PC-3 (cell line): Measurements from ENCODE around the gene POLR2E. TPM values are rescaled to one million over a fixed set of nuclear protein-coding genes. Genes with fewer than 3 reads are reported as not detected.

Experiments used
- ATAC-seq: fragments of 200-7000 bp; cut with Tn5 transposase; 2 replicates; pipeline ENCODE4 v1.9.1; 2020; ENCODE audit warnings: mild to moderate bottlenecking, moderate library complexity
- BruUV-seq: library from RNA; stranded (reverse); fragments of 400-500 nt; replicated peaks from 2 replicates; lab custom pipeline; 2021; lab: Mats Ljungman, UMichigan
- CTCF ChIA-PET: fragments of 300-600 bp; sonication (Branson Sonifier 250); formaldehyde crosslinking; loops from one replicate; lab custom pipeline; 2022; ENCODE audit warnings: antibody characterized with exemption; lab: Charles Lee
- POLR2A ChIA-PET: fragments of 300-600 bp; sonication (Branson Sonifier 250); formaldehyde crosslinking; loops from one replicate; lab custom pipeline; 2022; ENCODE audit warnings: antibody characterized with exemption; ENCODE audit not compliant: unreplicated experiment; lab: Charles Lee
- DNase-seq: peaks from one replicate; pipeline ENCODE4 v3.0.0-alpha.2; 2015
- H2AFZ ChIP-seq: fragments of 300-600 bp; sonication (generic); 2 replicates; pipeline ENCODE4 v1.6.0; 2016; ENCODE audit warnings: antibody characterized with exemption, low read length
- H3F3A ChIP-seq: fragments of 300-600 bp; sonication (generic); one replicate; pipeline ENCODE4 v1.6.0; 2017; ENCODE audit warnings: antibody characterized with exemption, low read length, control low read depth, mild to moderate bottlenecking; ENCODE audit not compliant: unreplicated experiment
- H3K27ac ChIP-seq: fragments of 300-600 bp; sonication (generic); 2 replicates; pipeline ENCODE4 v1.5.1; 2016; ENCODE audit warnings: mild to moderate bottlenecking, low read length
- H3K27me3 ChIP-seq: fragments of 300-600 bp; sonication (generic); 2 replicates; pipeline ENCODE4 v1.6.1; 2016; ENCODE audit warnings: low read length, mixed read lengths
- H3K36me3 ChIP-seq: fragments of 300-600 bp; sonication (generic); 2 replicates; pipeline ENCODE4 v1.6.1; 2016; ENCODE audit warnings: low read depth, mixed run types, low read length, mixed read lengths
- H3K4me1 ChIP-seq: fragments of 300-600 bp; sonication (generic); 2 replicates; pipeline ENCODE4 v1.5.1; 2016; ENCODE audit warnings: low read length; ENCODE audit not compliant: insufficient read depth
- H3K4me2 ChIP-seq: fragments of 300-600 bp; sonication (generic); 2 replicates; pipeline ENCODE4 v1.6.0; 2016; ENCODE audit warnings: low read length
- H3K4me3 ChIP-seq: fragments of 300-600 bp; sonication (generic); 2 replicates; pipeline ENCODE4 v1.5.1; 2016; ENCODE audit warnings: mild to moderate bottlenecking, low read length, mixed read lengths
- H3K79me2 ChIP-seq: fragments of 300-600 bp; sonication (generic); 2 replicates; pipeline ENCODE4 v1.6.1; 2017; ENCODE audit warnings: low read length, mixed read lengths
- H3K9ac ChIP-seq: fragments of 300-600 bp; sonication (generic); 2 replicates; pipeline ENCODE4 v1.6.0; 2016; ENCODE audit warnings: mild to moderate bottlenecking, low read length
- H3K9me2 ChIP-seq: fragments of 300-600 bp; sonication (generic); replicated peaks from 2 replicates; pipeline ENCODE4 v1.6.1; 2016; ENCODE audit warnings: mixed run types, low read length, mixed read lengths
- H3K9me3 ChIP-seq: fragments of 300-600 bp; sonication (generic); 2 replicates; pipeline ENCODE4 v1.6.1; 2016; ENCODE audit warnings: low read length, mixed read lengths
- H4K20me1 ChIP-seq: fragments of 300-600 bp; sonication (generic); 2 replicates; pipeline ENCODE4 v1.6.1; 2016; ENCODE audit warnings: low read length, mixed read lengths
- CTCF ChIP-seq: fragments of 300-600 bp; sonication (generic); conservative IDR thresholded peaks from 2 replicates; pipeline ENCODE4 v1.5.1; 2017; ENCODE audit warnings: antibody characterized with exemption, low read depth, mild to moderate bottlenecking, low read length
- EZH2 ChIP-seq: fragments of 300-600 bp; sonication (generic); IDR thresholded peaks from one replicate; pipeline ENCODE4 v1.6.1; 2017; ENCODE audit warnings: antibody characterized with exemption, mild to moderate bottlenecking, low read length; ENCODE audit not compliant: unreplicated experiment
- EZH2phosphoT487 ChIP-seq: fragments of 300-600 bp; sonication (generic); IDR thresholded peaks from 2 replicates; pipeline ENCODE4 v1.6.1; 2018; ENCODE audit warnings: mild to moderate bottlenecking, antibody characterized with exemption, low read length, borderline replicate concordance
- intact Hi-C: fragments of 100-400 bp; cut with micrococcal nuclease; formaldehyde crosslinking; loops from 2 replicates; pipeline ENCODE4 v1.9.0; 2023
- total RNA-seq: library from RNA; depleted of rRNA; stranded (reverse); fragments of >200 nt; gene quantifications from 2 replicates; pipeline ENCODE4 v1.2.3, GENCODE V29; 2014; rRNA removed

POLR2E gene
- total RNA-seq, 1 experiment from 2014 or later, result 375 TPM

GRCh38 chr19:1037621-1038064 is 57.5 kb downstream of the POLR2E start:
- intact Hi-C loops, result no loop called here
- Histone ChIP-seq H3F3A (no peaks in the 10 kb centered on the region), H3K79me2 (no peaks in the 10 kb centered on the region), H2AFZ (no peak overlapping the region), H3K4me2 (no peak overlapping the region), H3K9ac (no peak overlapping the region), H4K20me1 (no peaks in the 10 kb centered on the region), H3K27me3 (no peaks in the 10 kb centered on the region), H3K9me2 (no peaks in the 10 kb centered on the region), H3K4me3 (no peak overlapping the region), H3K27ac (no peak overlapping the region), H3K9me3 (no peaks in the 10 kb centered on the region), H3K36me3 (no peaks in the 10 kb centered on the region; the same call in 1 of the 2 replicates), H3K4me1 (peaks cover 16% of the 10 kb centered on the region; the same call in 1 of the 2 replicates)
- ATAC-seq (no peak), DNase-seq (no peak)
- ChIA-PET CTCF (no interaction called here), POLR2A (interaction anchor here (0.6 kb wide), 1 partner anchor 201 kb away, joined by 4 read pairs; no protein-coding TSS in a partner anchor)
- BruUV-seq, result no TSS peak
- TF ChIP-seq EZH2phosphoT487 (no peak), EZH2 (no peak), CTCF (no peak)

Other genes starting within 250 kb of the POLR2E start
- gene ELANE, start 243.1 kb downstream of the POLR2E start, total RNA-seq, result not detected in 2 replicates
- gene CFD, start 235.7 kb downstream of the POLR2E start, total RNA-seq, result 22.4 and 38.0 TPM in 2 replicates
- 25.9 and 41.6 TPM in 2 replicates for gene MED16, start 202.2 kb downstream of the POLR2E start, total RNA-seq
- gene RNU6-9, start 201.9 kb downstream of the POLR2E start, total RNA-seq, result not detected in 2 replicates
- gene R3HDM4, start 182.2 kb downstream of the POLR2E start, total RNA-seq, result 34.0 and 44.9 TPM in 2 replicates
- 1.2 and 3.9 TPM in 2 replicates for gene KISS1R, start 178.0 kb downstream of the POLR2E start, total RNA-seq
- 5.6 and 13.9 TPM in 2 replicates for gene ARID3A, start 169.3 kb downstream of the POLR2E start, total RNA-seq
- 56.7 and 99.6 TPM in 2 replicates for gene WDR18, start 111.0 kb downstream of the POLR2E start, total RNA-seq
- 0.63 and 0.69 TPM in 2 replicates for gene GRIN3B, start 95.0 kb downstream of the POLR2E start, total RNA-seq
- gene TMEM259, start 74.3 kb downstream of the POLR2E start, total RNA-seq, result 136 and 162 TPM in 2 replicates
- gene RNU6-2, start 73.9 kb downstream of the POLR2E start, total RNA-seq, result not detected in 2 replicates
- 97.9 and 107 TPM in 2 replicates for gene CNN2, start 68.8 kb downstream of the POLR2E start, total RNA-seq
- gene ABCA7, start 55.3 kb downstream of the POLR2E start, total RNA-seq, result 27.3 and 31.3 TPM in 2 replicates
- 45.3 and 68.4 TPM in 2 replicates for gene ARHGAP45, start 28.2 kb downstream of the POLR2E start, total RNA-seq
- gene GPX4, start 8.6 kb upstream of the POLR2E start, total RNA-seq, result 517 and 644 TPM in 2 replicates
- 62.4 and 75.0 TPM in 2 replicates for gene SBNO2, start 78.9 kb upstream of the POLR2E start, total RNA-seq
- gene STK11, start 110.4 kb upstream of the POLR2E start, total RNA-seq, result 82.4 and 93.0 TPM in 2 replicates
- 3.3 and 6.3 TPM in 2 replicates for gene CBARP, start 142.6 kb upstream of the POLR2E start, total RNA-seq
- 102 and 187 TPM in 2 replicates for gene ATP5F1D, start 146.4 kb upstream of the POLR2E start, total RNA-seq
- gene MIDN, start 153.2 kb upstream of the POLR2E start, total RNA-seq, result 17.3 and 41.8 TPM in 2 replicates
- 136 and 197 TPM in 2 replicates for gene CIRBP, start 174.0 kb upstream of the POLR2E start, total RNA-seq
- 110 and 133 TPM in 2 replicates for gene FAM174C, start 180.2 kb upstream of the POLR2E start, total RNA-seq
- not detected in 2 replicates for gene EFNA2, start 190.5 kb upstream of the POLR2E start, total RNA-seq